Suprapubic skin (tissue), 4 donors: ENCODE results near the gene SLC15A1. TPM values are rescaled to one million over a fixed set of nuclear protein-coding genes. Genes with fewer than 3 reads are reported as not detected.

Source experiments
- DNase-seq, 2 donors: peaks; one replicate each; pipeline ENCODE4 v3.0.0-alpha.2; 2019; ENCODE audit warnings: low spot score in 2 of 2
- H3K27ac ChIP-seq: fragments of 200-600 bp; sonication (generic); one replicate; pipeline ENCODE4 v1.5.1; 2019
- H3K27me3 ChIP-seq: fragments of 200-600 bp; sonication (generic); one replicate; pipeline ENCODE4 v1.5.1; 2019
- H3K36me3 ChIP-seq: fragments of 200-600 bp; sonication (generic); one replicate; pipeline ENCODE4 v1.5.1; 2019
- H3K4me1 ChIP-seq: fragments of 200-600 bp; sonication (generic); one replicate; pipeline ENCODE4 v1.5.1; 2019
- H3K4me3 ChIP-seq: fragments of 200-600 bp; sonication (generic); one replicate; pipeline ENCODE4 v1.5.1; 2019; ENCODE audit warnings: mild to moderate bottlenecking
- H3K9me3 ChIP-seq: fragments of 200-600 bp; sonication (generic); one replicate; pipeline ENCODE4 v1.5.1; 2019
- CTCF ChIP-seq, 2 donors: fragments of 200-600 bp in 1 of 2; fragments of 450-650 bp in 1 of 2; sonication (generic) in 1 of 2; IDR thresholded peaks; one replicate each; pipeline ENCODE4 v1.5.1; 2016 to 2019; ENCODE audit warnings: antibody characterized with exemption in 2 of 2, mild to moderate bottlenecking in 1 of 2, moderate library complexity in 1 of 2
- EP300 ChIP-seq: sonication (generic); formaldehyde crosslinking; IDR thresholded peaks from one replicate; pipeline ENCODE4 v1.6.1; 2017; ENCODE audit warnings: antibody characterized with exemption
- POLR2A ChIP-seq, 2 donors: fragments of 450-650 bp; IDR thresholded peaks; one replicate each; pipeline ENCODE4 v1.6.1; 2017; ENCODE audit warnings: antibody characterized with exemption in 2 of 2, mild to moderate bottlenecking in 2 of 2, moderate library complexity in 2 of 2
- POLR2AphosphoS5 ChIP-seq, 3 donors: sonication (generic); formaldehyde crosslinking; IDR thresholded peaks; one replicate each; pipeline ENCODE4 v1.6.1; 2017; ENCODE audit warnings: antibody characterized with exemption in 3 of 3
- WGBS: methylation state at CpG from one replicate; pipeline ENCODE4 v1.1.5; 2018; 5-methylcytosine and 5-hydroxymethylcytosine counted together
- total RNA-seq, 4 donors: library from RNA; depleted of rRNA; stranded (reverse); fragments of >200 nt; gene quantifications; one replicate each; pipeline ENCODE4 v1.1.0, GENCODE V29; 2016

Gene SLC15A1
- total RNA-seq, 4 donors from 2014 or later, result 34.1 to 64.3 (median 62.4) TPM

GRCh38 chr13:98731925-98732324, 20.5 kb downstream of the SLC15A1 start:
- no peak for TF ChIP-seq EP300
- no peak for TF ChIP-seq CTCF (IDR thresholded peaks at IDR 0.05)
- TF ChIP-seq POLR2AphosphoS5 (IDR thresholded peaks at IDR 0.05), result no peak
- TF ChIP-seq POLR2A (IDR thresholded peaks at IDR 0.05), result no peak
- no peak overlapping the region for H3K4me3 ChIP-seq
- H3K9me3 ChIP-seq, result no peaks in the 10 kb centered on the region
- no peak overlapping the region for H3K27ac ChIP-seq
- H3K27me3 ChIP-seq, result no peaks in the 10 kb centered on the region
- no peaks in the 10 kb centered on the region for H3K4me1 ChIP-seq
- no peak for DNase-seq
- no peaks in the 10 kb centered on the region for H3K36me3 ChIP-seq
- WGBS, result 75% methylated on average over 3 of the region's 3 CpGs

DNA sequence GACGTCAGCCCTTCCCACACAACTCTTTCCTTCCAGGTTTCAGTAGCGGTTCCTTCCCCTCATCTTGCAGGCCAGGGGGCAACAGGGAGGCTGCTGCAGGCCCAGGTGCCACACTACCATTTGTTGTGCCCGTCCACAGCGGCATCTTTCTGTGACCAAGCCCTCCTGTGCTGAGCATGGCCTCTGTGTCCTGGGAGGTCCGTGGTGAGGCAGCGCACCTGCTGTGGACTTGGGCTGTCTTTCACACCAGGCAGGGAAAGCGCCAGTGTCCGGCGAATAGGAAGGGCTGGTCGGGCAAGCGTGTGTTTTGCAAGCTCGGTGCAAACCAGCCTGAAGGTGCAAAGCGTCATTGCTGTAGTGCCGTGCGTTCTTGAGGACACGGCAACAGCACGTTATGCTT, 21.4 kb downstream of the SLC15A1 start:
- H3K36me3 ChIP-seq, result no peaks in the 10 kb centered on the region
- no peak overlapping the region for H3K4me3 ChIP-seq
- no peak overlapping the region for H3K27ac ChIP-seq
- H3K27me3 ChIP-seq, result no peaks in the 10 kb centered on the region
- H3K9me3 ChIP-seq, result no peaks in the 10 kb centered on the region
- 92% methylated on average over 17 of the region's 17 CpGs for WGBS
- no peak for DNase-seq
- TF ChIP-seq CTCF (IDR thresholded peaks at IDR 0.05) (no peak), POLR2AphosphoS5 (IDR thresholded peaks at IDR 0.05) (no peak), POLR2A (IDR thresholded peaks at IDR 0.05) (no peak), EP300 (no peak)
- no peaks in the 10 kb centered on the region for H3K4me1 ChIP-seq

- TF ChIP-seq EP300 (no peak), POLR2AphosphoS5 (IDR thresholded peaks at IDR 0.05) (no peak), CTCF (IDR thresholded peaks at IDR 0.05) (no peak)
- no peak for DNase-seq
- no peak overlapping the region for H3K27ac ChIP-seq
- no peaks in the 10 kb centered on the region for H3K9me3 ChIP-seq
- H3K4me1 ChIP-seq, result no peaks in the 10 kb centered on the region
- 95% methylated on average over 16 of the region's 23 CpGs for WGBS
- H3K36me3 ChIP-seq, result no peaks in the 10 kb centered on the region
- H3K27me3 ChIP-seq, result no peaks in the 10 kb centered on the region
- no peak overlapping the region for H3K4me3 ChIP-seq
These were observed 22.0 kb downstream of the SLC15A1 start for GRCh38 chr13:98730441-98730840.

DNA sequence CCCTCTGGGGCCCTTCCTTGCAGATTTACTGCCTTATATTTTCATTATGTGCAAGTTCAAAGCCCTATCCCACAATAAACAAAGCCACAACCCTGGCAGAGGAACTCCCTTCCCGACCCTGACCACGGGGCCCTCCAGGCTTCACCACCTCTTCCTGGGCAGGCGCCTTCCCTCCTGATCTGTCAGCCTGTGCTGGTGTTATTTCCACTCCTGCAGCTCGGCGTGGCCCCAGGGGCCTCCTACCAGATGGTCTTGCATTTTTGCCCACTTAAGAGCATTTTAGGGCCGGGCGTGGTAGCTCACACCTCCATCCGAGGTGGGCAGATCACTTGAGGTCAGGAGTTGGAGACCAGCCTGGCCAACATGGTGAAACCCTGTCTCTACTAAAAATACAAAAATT, 22.8 kb downstream of the SLC15A1 start:
- 58% methylated on average over 8 of the region's 8 CpGs for WGBS
- DNase-seq, result no peak

GRCh38 chr13:98722958-98723357, 29.5 kb downstream of the SLC15A1 start:
- Histone ChIP-seq H3K4me3 (no peak overlapping the region), H3K27me3 (no peaks in the 10 kb centered on the region), H3K4me1 (no peaks in the 10 kb centered on the region), H3K36me3 (no peaks in the 10 kb centered on the region), H3K27ac (no peak overlapping the region), H3K9me3 (no peaks in the 10 kb centered on the region)
- no peak for DNase-seq
- TF ChIP-seq POLR2AphosphoS5 (IDR thresholded peaks at IDR 0.05) (no peak), POLR2A (IDR thresholded peaks at IDR 0.05) (no peak), CTCF (IDR thresholded peaks at IDR 0.05) (no peak), EP300 (no peak)
- 56% methylated on average over 3 of the region's 3 CpGs for WGBS

More for the DNA sequence above, 22.8 kb downstream of the SLC15A1 start:
- no peaks in the 10 kb centered on the region for H3K9me3 ChIP-seq
- TF ChIP-seq CTCF (IDR thresholded peaks at IDR 0.05), result no peak
- TF ChIP-seq POLR2A (IDR thresholded peaks at IDR 0.05), result no peak
- no peak for TF ChIP-seq POLR2AphosphoS5 (IDR thresholded peaks at IDR 0.05)
- no peak for TF ChIP-seq EP300
- no peak overlapping the region for H3K27ac ChIP-seq
- no peaks in the 10 kb centered on the region for H3K4me1 ChIP-seq
- no peaks in the 10 kb centered on the region for H3K36me3 ChIP-seq
- H3K27me3 ChIP-seq, result no peaks in the 10 kb centered on the region
- H3K4me3 ChIP-seq, result no peak overlapping the region
